Measurements from ENCODE around the gene CLEC16A. TPM values are rescaled to one million over a fixed set of nuclear protein-coding genes. Genes with fewer than 3 reads are reported as not detected.

The CLEC16A gene
- total RNA-seq, 1 donor from 2014 or later: 7.8 TPM

GRCh38 chr16:11159282-11159681 is 214.9 kb downstream of the CLEC16A start:
- Mint-ChIP-seq H3K27me3 (ENCODE audit: insufficient read depth, low read depth) (no peaks in the 10 kb centered on the region), H3K27ac (no peak overlapping the region), H3K4me1 (peaks cover 30% of the 10 kb centered on the region), H3K4me3 (no peak overlapping the region), H3K9me3 (no peaks in the 10 kb centered on the region), H3K36me3 (no peaks in the 10 kb centered on the region)
- Histone ChIP-seq H3K27me3 (no peaks in the 10 kb centered on the region), H3K4me3 (no peak overlapping the region), H3K36me3 (no peaks in the 10 kb centered on the region), H3K9me3 (ENCODE audit: low read depth) (no peaks in the 10 kb centered on the region), H3K4me1 (peaks cover 2% of the 10 kb centered on the region), H4K20me1 (ENCODE audit: low read depth) (no peaks in the 10 kb centered on the region), H3K79me2 (ENCODE audit: low read depth) (no peaks in the 10 kb centered on the region), H3K27ac (no peak overlapping the region), H2AFZ (replicated peaks) (no peak overlapping the region), H3K9ac (no peak overlapping the region), H3F3A (ENCODE audit: low read depth) (no peaks in the 10 kb centered on the region), H3K4me2 (no peak overlapping the region)
- no peak for DNase-seq (ENCODE audit: low spot score)
- TF ChIP-seq, protein P1, sequence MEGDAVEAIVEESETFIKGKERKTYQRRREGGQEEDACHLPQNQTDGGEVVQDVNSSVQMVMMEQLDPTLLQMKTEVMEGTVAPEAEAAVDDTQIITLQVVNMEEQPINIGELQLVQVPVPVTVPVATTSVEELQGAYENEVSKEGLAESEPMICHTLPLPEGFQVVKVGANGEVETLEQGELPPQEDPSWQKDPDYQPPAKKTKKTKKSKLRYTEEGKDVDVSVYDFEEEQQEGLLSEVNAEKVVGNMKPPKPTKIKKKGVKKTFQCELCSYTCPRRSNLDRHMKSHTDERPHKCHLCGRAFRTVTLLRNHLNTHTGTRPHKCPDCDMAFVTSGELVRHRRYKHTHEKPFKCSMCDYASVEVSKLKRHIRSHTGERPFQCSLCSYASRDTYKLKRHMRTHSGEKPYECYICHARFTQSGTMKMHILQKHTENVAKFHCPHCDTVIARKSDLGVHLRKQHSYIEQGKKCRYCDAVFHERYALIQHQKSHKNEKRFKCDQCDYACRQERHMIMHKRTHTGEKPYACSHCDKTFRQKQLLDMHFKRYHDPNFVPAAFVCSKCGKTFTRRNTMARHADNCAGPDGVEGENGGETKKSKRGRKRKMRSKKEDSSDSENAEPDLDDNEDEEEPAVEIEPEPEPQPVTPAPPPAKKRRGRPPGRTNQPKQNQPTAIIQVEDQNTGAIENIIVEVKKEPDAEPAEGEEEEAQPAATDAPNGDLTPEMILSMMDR (IDR thresholded peaks at IDR 0.05): no peak
- TF ChIP-seq EZH2 (IDR thresholded peaks at IDR 0.05) (no peak), EZH2phosphoT487 (IDR thresholded peaks at IDR 0.05) (no peak)

GRCh38 chr16:11160676-11161115 is 216.3 kb downstream of the CLEC16A start:
- TF ChIP-seq EZH2phosphoT487 (IDR thresholded peaks at IDR 0.05) (no peak), EZH2 (IDR thresholded peaks at IDR 0.05) (no peak)
- TF ChIP-seq, protein P1 (IDR thresholded peaks at IDR 0.05): no peak
- DNase-seq (ENCODE audit: low spot score): no peak
- Mint-ChIP-seq H3K4me3 (no peak overlapping the region), H3K9me3 (no peaks in the 10 kb centered on the region), H3K4me1 (peaks cover 37% of the 10 kb centered on the region), H3K36me3 (no peaks in the 10 kb centered on the region), H3K27me3 (ENCODE audit: insufficient read depth, low read depth) (no peaks in the 10 kb centered on the region), H3K27ac (no peak overlapping the region)
- Histone ChIP-seq H3K9ac (no peak overlapping the region), H3K4me3 (no peak overlapping the region), H3F3A (ENCODE audit: low read depth) (no peaks in the 10 kb centered on the region), H3K36me3 (no peaks in the 10 kb centered on the region), H4K20me1 (ENCODE audit: low read depth) (no peaks in the 10 kb centered on the region), H3K4me2 (no peak overlapping the region), H3K27ac (no peak overlapping the region), H3K4me1 (peaks cover 8% of the 10 kb centered on the region), H3K9me3 (ENCODE audit: low read depth) (no peaks in the 10 kb centered on the region), H3K27me3 (no peaks in the 10 kb centered on the region), H2AFZ (replicated peaks) (no peak overlapping the region), H3K79me2 (ENCODE audit: low read depth) (no peaks in the 10 kb centered on the region)

DNA sequence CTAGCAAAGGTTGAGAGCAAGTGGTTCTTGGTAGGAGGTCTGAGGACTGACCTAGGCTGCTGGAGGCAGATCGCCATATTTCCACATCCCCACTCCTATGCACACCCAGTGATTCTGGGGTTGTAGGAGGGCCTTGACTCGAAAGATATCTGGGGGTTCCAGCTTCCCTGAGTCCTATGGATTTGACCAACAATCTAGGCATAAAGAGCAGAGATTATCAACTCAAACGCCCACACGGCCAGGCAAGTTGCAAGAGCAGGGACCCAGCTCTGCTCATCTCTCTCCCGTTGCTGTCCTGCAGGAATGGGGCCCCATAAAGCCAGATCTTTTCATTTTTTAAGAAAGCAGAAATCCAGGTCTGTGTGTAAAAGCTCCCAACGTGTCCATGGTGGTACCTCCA is 217.1 kb downstream of the CLEC16A start:
- peaks cover 37% of the 10 kb centered on the region for H3K4me1 Mint-ChIP-seq
- no peaks in the 10 kb centered on the region for H4K20me1 ChIP-seq (ENCODE audit: low read depth)
- no peaks in the 10 kb centered on the region for H3K79me2 ChIP-seq (ENCODE audit: low read depth)
- H3K4me3 Mint-ChIP-seq: no peak overlapping the region
- H3F3A ChIP-seq (ENCODE audit: low read depth): no peaks in the 10 kb centered on the region
- H3K36me3 ChIP-seq: no peaks in the 10 kb centered on the region
- H2AFZ ChIP-seq (replicated peaks): no peak overlapping the region
- no peak overlapping the region for H3K27ac Mint-ChIP-seq
- H3K4me3 ChIP-seq: no peak overlapping the region
- no peak for DNase-seq (ENCODE audit: low spot score)
- no peaks in the 10 kb centered on the region for H3K27me3 ChIP-seq
- no peaks in the 10 kb centered on the region for H3K9me3 Mint-ChIP-seq
- TF ChIP-seq EZH2 (IDR thresholded peaks at IDR 0.05) (no peak), EZH2phosphoT487 (IDR thresholded peaks at IDR 0.05) (no peak)
- TF ChIP-seq, protein P1 (IDR thresholded peaks at IDR 0.05): no peak
- H3K27me3 Mint-ChIP-seq (ENCODE audit: insufficient read depth, low read depth): no peaks in the 10 kb centered on the region
- H3K4me1 ChIP-seq: peaks cover 8% of the 10 kb centered on the region
- H3K27ac ChIP-seq: no peak overlapping the region
- H3K9me3 ChIP-seq (ENCODE audit: low read depth): no peaks in the 10 kb centered on the region
- no peak overlapping the region for H3K4me2 ChIP-seq
- H3K9ac ChIP-seq: no peak overlapping the region
- no peaks in the 10 kb centered on the region for H3K36me3 Mint-ChIP-seq
